ENCODE data around the gene NPR3.

Gene NPR3

GRCh38 chr5:32712481-32713360 lies 1.6 kb downstream of the NPR3 start:
- DNase-seq (ENCODE audit: low read depth in 2 of 2), result no peak

DNA sequence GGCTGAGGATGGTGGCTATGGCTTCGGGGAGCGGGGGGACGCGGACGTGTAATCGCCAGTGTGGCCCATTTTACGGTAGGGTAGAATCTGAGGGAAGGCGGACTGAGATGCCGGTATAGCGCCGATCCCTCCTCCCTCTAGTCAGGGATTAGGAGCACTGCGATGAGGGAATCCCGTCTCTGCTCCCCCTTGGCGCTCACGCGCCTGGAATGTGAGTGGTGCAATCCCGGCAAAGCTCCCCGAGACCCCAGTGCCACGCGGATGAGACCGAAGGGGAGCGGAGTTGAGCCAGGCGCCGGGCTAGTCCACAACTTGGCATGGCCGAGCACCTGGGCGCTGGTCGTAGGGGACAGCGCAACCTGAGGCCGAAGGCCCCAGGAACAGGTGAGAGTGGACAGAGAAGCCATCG lies 2.2 kb downstream of the NPR3 start:
- no peak for DNase-seq (ENCODE audit: low read depth in 2 of 2)

DNA sequence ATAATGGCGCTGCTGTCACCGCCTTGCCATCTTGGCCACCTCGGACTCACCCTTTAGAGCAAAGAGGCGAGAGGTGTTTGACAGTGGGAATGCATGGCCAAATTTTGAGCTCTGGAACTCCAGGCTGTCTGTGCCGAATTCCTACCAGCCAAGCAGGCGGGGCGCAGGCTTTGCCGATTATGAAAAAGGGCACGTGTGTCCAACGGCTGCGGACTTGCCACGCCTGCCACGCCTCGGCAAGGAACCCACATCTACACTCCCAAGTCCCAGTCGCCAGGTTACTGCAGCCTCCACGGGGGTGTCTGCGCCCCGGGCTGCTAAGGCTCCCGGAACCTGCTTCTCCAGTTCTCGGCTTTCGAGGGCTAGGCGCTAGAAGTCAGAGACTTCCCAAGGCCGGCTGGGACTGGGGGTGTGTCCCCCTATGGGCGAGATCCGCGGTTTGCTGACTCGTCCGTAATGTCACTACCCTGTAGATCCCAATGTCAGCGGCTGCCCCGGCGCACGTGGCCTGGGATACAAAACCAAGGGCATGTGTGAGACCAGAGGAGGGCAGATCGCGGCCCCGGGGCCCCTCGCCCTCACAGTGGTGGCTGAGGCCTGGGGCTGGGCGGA lies 2.8 kb downstream of the NPR3 start:
- no peak for DNase-seq (ENCODE audit: low read depth in 2 of 2)

DNA sequence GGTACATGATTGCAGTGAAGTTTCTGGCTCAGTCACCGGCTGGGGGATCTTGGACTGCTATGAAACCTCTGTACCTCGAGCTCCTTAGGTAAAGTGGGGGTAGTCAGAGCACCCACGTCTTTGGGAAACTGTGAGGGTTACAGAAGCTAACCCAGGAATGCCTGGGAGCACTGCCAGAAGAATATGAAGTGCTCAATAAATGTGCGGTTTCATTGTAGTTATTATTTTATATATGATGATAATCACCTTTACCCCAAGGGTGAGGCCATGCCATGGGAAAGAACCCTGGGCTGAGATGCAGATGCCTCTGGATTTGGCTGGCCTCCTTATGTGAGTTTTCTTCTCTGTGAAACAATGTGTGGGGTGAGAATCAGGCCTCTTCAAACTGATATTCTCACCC lies 3.7 kb downstream of the NPR3 start:
- no peak for DNase-seq (ENCODE audit: low read depth in 2 of 2)

GRCh38 chr5:32720300-32720699 lies 9.2 kb downstream of the NPR3 start:
- no peak for DNase-seq (ENCODE audit: low read depth in 2 of 2)

GRCh38 chr5:32721626-32722025 lies 10.5 kb downstream of the NPR3 start:
- no peak for DNase-seq (ENCODE audit: low read depth in 2 of 2)

GRCh38 chr5:32722957-32723356 lies 11.8 kb downstream of the NPR3 start:
- DNase-seq (ENCODE audit: low read depth in 2 of 2), result no peak

DNA sequence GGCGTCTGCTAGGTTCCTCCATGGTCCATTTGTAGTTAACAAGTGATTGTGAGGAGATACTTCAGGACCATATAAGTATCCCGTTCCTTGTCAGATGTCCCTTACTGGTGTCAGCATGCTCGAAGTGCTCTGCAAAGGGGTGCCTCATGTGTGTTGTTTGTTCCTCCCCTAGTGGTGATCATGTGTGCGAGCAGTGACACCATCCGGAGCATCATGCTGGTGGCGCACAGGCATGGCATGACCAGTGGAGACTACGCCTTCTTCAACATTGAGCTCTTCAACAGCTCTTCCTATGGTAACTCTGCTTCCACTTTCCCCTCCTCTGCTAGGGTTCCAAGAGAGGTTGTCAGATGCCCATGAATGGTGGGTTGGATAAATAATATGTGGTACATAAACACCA lies 13.4 kb downstream of the NPR3 start:
- no peak for DNase-seq (ENCODE audit: low read depth in 2 of 2)

GRCh38 chr5:32726086-32726557 lies 15.0 kb downstream of the NPR3 start:
- no peak for DNase-seq (ENCODE audit: low read depth in 2 of 2)

GRCh38 chr5:32729651-32730050 lies 18.5 kb downstream of the NPR3 start:
- DNase-seq (ENCODE audit: low read depth in 2 of 2), result no peak

DNA sequence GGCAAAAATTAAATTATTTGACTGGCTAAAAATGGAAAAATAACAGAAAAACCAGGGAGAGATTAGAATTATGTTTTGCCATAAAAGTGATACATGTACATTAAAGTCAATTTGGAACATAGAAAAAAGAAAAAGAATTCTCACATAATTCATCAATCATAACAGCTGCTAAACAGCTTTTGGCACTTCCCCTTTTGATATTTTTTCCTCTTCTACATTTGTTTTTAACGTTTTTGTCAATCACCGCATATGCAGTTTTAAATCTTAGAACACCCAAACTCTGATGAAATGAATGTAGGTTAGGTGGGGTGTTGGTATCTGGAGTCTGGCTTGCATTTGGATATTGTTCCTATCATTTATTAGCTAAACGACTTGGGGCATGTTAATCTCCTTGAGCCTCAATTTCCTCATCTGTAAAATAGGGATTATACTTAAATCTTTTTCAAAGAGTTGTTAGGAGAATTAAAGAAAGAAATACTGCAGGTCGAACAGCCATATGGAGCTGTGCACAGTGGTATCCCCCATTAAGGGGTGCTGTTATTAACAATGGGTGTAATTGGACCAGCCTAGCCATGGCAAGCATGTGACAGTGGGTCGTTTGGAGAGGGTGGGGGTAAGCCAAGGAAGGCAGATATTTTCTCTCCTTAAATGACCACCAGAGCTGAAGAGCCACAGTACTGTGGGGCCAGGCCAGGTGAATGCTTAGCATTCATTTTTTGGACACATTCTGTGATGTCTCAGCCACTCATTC lies 22.6 kb downstream of the NPR3 start:
- no peak for DNase-seq (ENCODE audit: low read depth in 2 of 2)

DNA sequence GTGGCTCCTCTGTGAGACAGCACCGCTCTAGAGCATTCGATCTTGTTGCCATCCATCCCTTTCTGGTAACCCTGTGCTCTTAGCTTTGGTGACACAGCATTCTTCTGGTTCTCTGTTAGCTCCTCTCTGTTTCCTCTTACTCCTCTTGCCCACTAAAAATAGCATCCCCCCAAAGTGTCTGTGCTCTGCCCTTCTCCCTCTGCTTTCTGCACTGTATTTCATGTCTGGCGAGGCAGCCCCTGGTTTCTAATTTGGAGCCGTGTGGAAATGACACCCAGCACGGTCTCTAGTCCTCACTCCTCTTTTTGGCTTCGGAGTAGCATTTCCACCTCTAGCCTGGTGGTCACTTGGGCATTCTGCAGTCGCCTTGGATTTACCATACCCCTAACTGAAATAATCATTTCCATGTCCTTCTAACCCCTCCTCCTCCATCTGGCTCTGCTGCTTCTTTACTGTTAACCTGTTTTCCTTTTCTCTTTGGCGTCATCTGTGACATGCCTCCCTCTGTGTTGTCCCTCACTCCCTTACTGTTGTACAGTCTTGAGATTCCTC lies 23.8 kb downstream of the NPR3 start:
- no peak for DNase-seq (ENCODE audit: low read depth in 2 of 2)

DNA sequence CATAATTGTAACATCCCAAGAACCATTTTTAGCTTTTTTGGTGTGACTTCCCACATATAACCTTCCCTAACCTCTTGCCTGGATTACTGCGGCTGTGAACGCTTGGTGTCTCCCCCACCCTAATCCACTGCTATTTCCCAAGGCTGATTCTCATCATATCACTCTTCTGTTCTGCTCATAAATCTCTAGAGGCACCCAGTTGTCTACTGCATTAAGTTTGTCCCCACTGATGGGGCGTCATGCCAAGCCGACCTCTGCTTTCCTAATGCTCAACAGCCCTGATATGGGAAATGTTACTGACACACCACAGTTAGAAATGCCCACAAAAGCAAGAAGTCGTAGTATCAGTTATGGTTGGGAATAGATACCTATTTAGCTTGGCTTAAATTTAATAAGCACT lies 24.4 kb downstream of the NPR3 start:
- DNase-seq (ENCODE audit: low read depth in 2 of 2), result no peak

- DNase-seq (ENCODE audit: low read depth in 2 of 2), result no peak
These were observed 25.7 kb downstream of the NPR3 start for GRCh38 chr5:32736842-32737241.

DNA sequence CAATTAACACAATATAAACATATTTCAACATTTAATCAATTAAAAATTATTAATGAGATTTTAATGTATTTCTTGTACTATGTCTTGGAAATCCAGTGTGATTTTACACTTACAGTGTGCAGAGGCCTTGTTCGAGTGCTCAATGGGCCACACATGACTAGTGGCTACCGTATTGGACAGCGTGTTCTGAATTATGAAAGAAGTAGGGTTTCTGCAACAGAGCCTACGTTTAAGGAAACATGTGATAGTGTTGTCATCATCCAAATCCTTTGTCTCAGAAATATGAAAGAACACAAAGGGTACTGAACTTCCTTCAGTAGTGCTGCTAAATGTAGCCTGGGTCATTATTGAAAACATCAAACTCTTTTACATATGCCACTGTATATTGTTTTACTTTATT lies 29.5 kb downstream of the NPR3 start:
- no peak for DNase-seq (ENCODE audit: low read depth in 2 of 2)

DNA sequence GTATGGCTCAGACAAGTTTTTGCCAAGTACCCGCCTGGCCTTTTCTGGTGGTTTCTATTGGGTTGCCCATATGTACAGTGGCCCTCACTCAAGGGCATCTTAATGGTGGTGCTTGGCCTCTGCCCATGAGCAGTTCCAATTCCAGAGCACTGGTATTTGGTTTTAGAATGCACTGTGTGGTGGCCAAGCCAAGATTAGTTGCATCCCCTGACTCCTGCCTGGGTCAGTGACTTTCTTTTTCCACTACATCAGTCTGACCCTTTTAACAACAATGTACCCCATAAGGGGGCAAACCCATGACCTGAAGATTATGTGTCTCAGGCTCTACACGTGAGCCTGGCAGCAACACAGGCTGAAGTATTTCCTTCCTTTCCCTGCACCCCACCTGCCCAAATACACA lies 34.2 kb downstream of the NPR3 start:
- DNase-seq (ENCODE audit: low read depth in 2 of 2), result no peak

DNA sequence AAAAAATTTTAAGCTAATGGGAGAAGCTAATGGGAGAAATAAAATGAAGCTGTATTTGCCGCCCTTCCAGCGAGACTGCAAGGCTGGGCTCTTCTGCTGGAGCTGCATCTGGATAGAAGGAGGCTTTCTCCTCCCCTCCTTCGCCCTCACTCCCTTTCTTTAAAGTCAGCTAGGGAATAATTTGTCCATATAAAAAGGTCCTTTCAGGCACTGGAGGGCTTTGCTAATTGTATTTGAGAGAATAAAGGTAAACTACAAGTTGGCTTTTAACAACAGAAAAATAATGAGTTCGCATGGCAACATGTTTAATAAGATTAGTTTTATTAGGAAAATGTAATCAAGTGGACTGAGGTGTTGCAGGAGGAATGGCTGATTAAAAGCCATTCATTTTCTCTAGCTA lies 41.3 kb downstream of the NPR3 start:
- no peak for DNase-seq (ENCODE audit: low read depth in 2 of 2)

DNA sequence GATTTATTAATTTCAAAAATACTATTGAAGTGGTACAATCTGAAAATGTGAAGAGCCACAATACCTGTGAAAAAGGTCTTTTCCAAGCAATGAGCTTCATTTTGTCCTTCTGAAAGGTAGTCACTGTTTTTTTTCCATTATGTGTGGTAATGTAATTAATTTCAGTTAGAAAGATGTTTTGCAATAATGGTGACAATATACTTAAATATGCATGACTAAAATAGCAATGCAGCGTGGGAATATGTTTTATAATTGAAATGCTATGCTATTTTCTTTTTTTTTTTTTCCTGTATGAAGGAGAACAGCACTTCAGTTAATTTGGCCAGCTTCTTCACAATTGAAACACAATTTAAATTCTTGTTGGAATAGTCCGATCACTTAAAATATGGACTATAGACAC lies 41.9 kb downstream of the NPR3 start:
- DNase-seq (ENCODE audit: low read depth in 2 of 2), result peak; percentile 35 to 50

DNA sequence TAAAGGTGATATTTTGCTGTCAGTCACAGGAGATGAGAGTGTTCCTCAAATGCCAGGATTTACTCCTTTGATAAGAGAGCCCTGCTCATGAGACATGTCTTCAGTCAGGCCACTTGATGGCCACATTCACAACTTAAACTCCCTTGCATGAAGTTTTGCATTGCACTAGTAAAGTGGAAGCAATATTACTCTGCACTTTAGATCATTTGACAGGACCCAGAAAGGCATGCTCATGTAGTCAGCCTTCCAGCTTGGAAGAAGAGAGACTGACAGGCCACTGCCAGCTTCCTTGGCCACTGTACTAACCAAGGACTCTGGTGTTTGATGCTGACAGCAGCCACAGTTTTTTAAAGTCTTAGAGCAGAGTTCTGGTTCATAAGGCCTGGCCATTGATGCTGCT lies 42.6 kb downstream of the NPR3 start:
- no peak for DNase-seq (ENCODE audit: low read depth in 2 of 2)

- no peak for DNase-seq (ENCODE audit: low read depth in 2 of 2)
These were observed 43.2 kb downstream of the NPR3 start for GRCh38 chr5:32754284-32754683.

GRCh38 chr5:32760091-32760509 lies 49.0 kb downstream of the NPR3 start:
- DNase-seq (ENCODE audit: low read depth in 2 of 2), result peak; percentile 73 to 77

DNA sequence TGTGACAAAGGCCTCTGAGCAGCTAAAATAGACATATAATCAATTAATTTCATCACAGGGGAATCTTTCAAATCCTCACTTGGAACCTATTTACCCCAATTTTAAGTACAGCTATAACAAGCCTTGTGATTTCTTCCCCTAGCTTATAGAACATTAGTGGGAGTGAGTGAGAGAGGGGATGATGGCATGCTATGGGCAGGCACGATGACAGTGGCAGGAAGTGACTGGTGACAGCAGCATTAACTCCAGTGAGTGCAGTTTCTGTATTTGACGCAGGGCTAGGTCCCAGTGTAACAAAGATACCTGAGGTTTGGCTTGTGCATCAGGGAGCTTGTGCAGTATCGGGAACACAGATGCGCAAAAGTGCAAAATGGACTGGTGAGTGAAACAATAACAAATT lies 54.1 kb downstream of the NPR3 start:
- DNase-seq (ENCODE audit: low read depth in 2 of 2), result no peak
